ENCODE data around the gene CRIP2.

DNA sequence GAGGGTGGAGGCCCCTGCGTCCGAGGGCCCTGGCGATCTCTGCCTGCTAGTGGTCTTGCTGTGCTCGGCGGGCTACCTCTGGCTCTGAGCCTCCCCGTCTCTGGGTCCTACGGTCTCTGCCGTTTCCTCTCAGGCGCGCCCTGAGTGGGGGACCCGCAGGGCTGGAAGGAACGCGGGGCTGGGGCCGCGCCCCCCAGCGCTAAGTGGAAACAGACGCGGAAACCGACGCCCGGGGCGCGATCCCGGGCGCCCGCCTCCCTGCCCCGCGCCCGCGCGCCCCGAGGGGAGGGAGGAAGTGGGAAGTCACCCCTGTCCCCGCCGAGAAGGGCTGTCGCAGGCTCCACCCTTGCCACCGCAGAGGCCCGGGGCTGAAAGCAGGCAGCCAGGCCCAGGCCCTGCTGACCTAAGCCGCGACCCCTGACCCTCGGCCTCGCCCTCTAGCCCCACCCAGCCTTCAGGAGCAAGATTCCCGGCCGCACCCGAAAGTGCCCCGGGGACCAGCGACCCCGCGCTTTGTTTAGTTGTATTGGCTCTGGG lies 12.9 kb downstream of the CRIP2 start:
- TF ChIP-seq, protein P1, sequence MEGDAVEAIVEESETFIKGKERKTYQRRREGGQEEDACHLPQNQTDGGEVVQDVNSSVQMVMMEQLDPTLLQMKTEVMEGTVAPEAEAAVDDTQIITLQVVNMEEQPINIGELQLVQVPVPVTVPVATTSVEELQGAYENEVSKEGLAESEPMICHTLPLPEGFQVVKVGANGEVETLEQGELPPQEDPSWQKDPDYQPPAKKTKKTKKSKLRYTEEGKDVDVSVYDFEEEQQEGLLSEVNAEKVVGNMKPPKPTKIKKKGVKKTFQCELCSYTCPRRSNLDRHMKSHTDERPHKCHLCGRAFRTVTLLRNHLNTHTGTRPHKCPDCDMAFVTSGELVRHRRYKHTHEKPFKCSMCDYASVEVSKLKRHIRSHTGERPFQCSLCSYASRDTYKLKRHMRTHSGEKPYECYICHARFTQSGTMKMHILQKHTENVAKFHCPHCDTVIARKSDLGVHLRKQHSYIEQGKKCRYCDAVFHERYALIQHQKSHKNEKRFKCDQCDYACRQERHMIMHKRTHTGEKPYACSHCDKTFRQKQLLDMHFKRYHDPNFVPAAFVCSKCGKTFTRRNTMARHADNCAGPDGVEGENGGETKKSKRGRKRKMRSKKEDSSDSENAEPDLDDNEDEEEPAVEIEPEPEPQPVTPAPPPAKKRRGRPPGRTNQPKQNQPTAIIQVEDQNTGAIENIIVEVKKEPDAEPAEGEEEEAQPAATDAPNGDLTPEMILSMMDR (IDR thresholded peaks at IDR 0.05; ENCODE audit: low read depth, low read length, missing input control), result no peak
- TF ChIP-seq JUND (IDR thresholded peaks at IDR 0.05) (no peak), RAD21 (IDR thresholded peaks at IDR 0.05) (no peak)

Measured in liver (tissue), 3 donors.